Myocyte (in vitro differentiated cells): ENCODE results near the gene TMED6. TPM values are rescaled to one million over a fixed set of nuclear protein-coding genes. Genes with fewer than 3 reads are reported as not detected.
"Not testable (repeated sequence)": the region's sequence is repeated elsewhere in the genome, so short reads cannot be mapped to it uniquely, and the experiment has no call there.

Experiments used
- DNase-seq: peaks from one replicate; pipeline ENCODE4 v3.0.0-alpha.2; 2012; ENCODE audit warnings: low read depth
- total RNA-seq: library from RNA; depleted of rRNA; stranded (reverse); fragments of >200 nt; gene quantifications from 2 replicates; pipeline ENCODE4 v1.2.3, GENCODE V29; 2014

The TMED6 gene
- total RNA-seq, 1 donor from 2014 or later, result not detected

- peak; percentile 18 for DNase-seq
Observed at GRCh38 chr16:69306031-69306430, 45.6 kb downstream of the TMED6 start.

- DNase-seq, result no peak
Observed at GRCh38 chr16:69302301-69302700, 49.3 kb downstream of the TMED6 start.

GRCh38 chr16:69301861-69302260, 49.7 kb downstream of the TMED6 start:
- DNase-seq, result no peak

DNA sequence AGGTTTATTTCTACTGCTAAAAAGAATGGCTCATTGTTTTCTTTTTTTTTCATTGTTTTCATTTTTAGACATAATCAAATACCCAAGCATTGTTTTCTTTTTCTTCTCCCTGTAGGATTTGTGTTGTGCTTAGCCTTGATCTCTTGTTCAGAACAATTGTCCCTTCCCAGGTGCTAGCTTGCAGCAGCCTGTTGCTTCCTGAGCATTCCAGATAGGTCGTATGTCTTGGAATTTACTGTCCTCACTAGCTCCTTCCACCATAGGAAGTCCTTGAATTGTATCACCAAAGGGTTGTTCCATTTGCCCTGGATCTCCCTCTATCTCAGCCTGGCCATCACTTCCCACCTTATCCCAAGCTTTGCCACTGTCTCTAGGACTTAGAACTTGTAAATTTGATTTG, 50.4 kb downstream of the TMED6 start:
- DNase-seq, result no peak

DNA sequence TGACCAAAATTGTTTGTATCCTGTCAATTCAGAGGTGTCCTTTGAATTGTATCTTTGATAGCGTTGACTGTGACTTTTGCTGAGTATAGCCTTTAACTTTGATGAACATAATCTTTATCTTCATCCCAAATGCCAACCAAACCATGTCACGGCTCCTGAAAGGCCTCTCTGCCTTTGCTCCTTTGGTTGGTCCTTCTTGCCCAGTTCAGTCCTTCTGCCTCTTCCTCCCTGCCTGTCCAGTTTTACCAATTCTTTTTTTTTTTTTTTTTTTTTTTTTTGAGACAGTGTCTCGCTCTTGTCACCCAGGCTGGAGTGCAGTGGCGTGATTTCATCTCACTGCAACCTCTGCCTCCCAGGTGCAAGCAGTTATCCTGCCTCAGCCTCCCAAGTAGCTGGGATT, 53.3 kb downstream of the TMED6 start:
- no peak for DNase-seq

GRCh38 chr16:69296771-69297170, 54.8 kb downstream of the TMED6 start:
- not testable (repeated sequence) for DNase-seq

DNA sequence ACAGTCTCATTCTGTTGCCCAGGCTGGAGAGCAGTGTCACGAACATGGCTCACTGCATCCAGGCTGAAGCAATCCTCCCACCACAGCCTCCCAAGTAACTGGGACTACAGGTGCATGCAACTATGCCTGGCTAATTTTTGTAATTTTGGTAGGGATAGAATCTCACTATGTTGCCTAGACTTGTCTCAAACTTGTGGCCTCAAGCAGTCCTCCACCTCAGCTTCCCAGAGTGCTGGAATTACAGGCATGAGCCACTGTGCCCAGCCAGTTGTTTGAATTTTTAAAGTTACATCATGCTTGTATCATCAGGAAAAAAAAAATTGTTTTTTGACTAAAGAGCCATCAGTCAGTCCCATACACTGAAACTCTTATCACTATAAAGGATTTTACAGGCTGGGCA, 57.5 kb downstream of the TMED6 start:
- no peak for DNase-seq

DNA sequence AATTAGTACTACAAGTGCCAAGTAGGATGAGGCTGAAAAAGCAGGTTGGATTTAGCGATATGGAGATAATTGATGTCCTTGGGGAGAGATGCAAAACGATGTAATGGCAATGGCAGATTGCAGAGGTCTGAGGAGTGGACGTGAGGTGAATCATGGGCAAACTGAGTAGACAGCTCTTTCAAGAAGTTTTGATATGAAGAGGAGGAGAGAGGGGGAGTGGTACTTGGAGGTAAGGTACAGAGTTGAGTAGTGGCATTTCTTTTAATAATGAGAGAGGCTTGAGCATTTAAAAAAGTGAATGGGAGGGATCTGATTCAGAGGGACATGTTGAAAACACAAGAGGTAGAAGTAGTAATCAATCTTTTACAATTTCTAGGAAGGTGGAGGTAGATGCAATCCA, 58.2 kb downstream of the TMED6 start:
- DNase-seq, result no peak

Other genes starting within 250 kb of the TMED6 start
- 0.08 TPM in 1 of 2 replicates, not detected in the other for gene HAS3, start 246.1 kb downstream of the TMED6 start, total RNA-seq
- 35.5 and 36.6 TPM in 2 replicates for gene CHTF8, start 219.2 kb downstream of the TMED6 start, total RNA-seq
- gene UTP4, start 219.1 kb downstream of the TMED6 start, total RNA-seq, result 16.1 and 18.1 TPM in 2 replicates
- gene SNTB2, start 164.6 kb downstream of the TMED6 start, total RNA-seq, result 21.3 and 28.9 TPM in 2 replicates
- gene VPS4A, start 40.4 kb downstream of the TMED6 start, total RNA-seq, result 32.8 and 33.7 TPM in 2 replicates
- gene PDF, start 21.2 kb downstream of the TMED6 start, total RNA-seq, result 34.2 and 53.8 TPM in 2 replicates
- gene COG8, start 12.2 kb downstream of the TMED6 start, total RNA-seq, result 55.0 and 68.6 TPM in 2 replicates
- 20.5 and 22.9 TPM in 2 replicates for gene NIP7, start 12.0 kb downstream of the TMED6 start, total RNA-seq
- gene TERF2, start 34.2 kb upstream of the TMED6 start, total RNA-seq, result 15.6 and 18.0 TPM in 2 replicates
- 88.6 and 220 TPM in 2 replicates for gene CYB5B, start 72.8 kb upstream of the TMED6 start, total RNA-seq
- gene NFAT5, start 214.2 kb upstream of the TMED6 start, total RNA-seq, result 23.6 and 35.2 TPM in 2 replicates